OCI-LY1 (cell line): ENCODE results near the gene DMD.

Source experiments
- CTCF ChIP-seq: fragments of 200-600 bp; sonication (generic), shearing (Covaris generic); IDR thresholded peaks from 2 replicates; pipeline ENCODE4 v1.5.1; 2017; ENCODE audit warnings: mild to moderate bottlenecking, antibody characterized with exemption, low read length, moderate library complexity, mixed read lengths
- EZH2 ChIP-seq: fragments of 200-600 bp; sonication (generic), shearing (Covaris generic); IDR thresholded peaks from 2 replicates; pipeline ENCODE4 v1.8.0; 2017; ENCODE audit warnings: borderline replicate concordance, mixed run types, mild to moderate bottlenecking, antibody characterized with exemption, low read length, moderate library complexity, mixed read lengths

GRCh38 chrX:32948130-32948529 is 263.2 kb downstream of the DMD start:
- TF ChIP-seq CTCF (no peak), EZH2 (no peak)
